NCI-H345 (cell line): ENCODE measurements around the gene BAIAP3.

Experiments used
- DNase-seq: peaks from one replicate; lab custom pipeline; 2025; lab: John Stamatoyannopoulos, UW

Gene BAIAP3

DNA sequence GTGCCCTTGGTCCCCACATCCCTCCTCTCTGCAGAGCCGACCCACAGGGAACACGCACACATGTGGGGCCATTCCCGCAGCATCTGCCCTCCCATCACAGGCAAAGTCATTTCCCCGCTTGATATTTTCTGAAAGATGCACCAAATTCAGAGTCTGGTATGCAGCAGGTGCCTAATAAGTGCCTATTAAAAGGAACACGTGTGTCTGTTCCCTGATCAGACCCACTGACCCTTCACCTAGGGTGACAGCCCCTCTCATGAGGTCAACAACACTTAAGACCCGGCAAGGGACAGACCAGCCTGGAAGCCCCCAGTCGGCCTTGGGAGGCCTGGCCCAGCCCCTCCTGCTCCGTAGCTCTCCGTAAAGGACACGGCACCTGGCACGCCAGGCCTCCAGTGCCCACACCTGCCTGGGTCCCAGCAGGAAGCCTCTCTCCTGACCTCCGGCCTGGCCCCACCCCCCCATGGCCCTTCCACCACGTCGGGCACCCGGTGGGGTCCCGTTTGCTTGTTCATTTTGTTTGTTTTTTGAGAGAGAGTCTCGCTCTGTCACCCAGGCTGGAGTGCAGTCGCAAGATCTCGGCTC is 61.0 kb downstream of the BAIAP3 start:
- DNase-seq = no peak

GRCh38 chr16:1395444-1396031 is 62.1 kb downstream of the BAIAP3 start:
- DNase-seq = no peak

GRCh38 chr16:1397779-1398178 is 64.3 kb downstream of the BAIAP3 start:
- no peak for DNase-seq

DNA sequence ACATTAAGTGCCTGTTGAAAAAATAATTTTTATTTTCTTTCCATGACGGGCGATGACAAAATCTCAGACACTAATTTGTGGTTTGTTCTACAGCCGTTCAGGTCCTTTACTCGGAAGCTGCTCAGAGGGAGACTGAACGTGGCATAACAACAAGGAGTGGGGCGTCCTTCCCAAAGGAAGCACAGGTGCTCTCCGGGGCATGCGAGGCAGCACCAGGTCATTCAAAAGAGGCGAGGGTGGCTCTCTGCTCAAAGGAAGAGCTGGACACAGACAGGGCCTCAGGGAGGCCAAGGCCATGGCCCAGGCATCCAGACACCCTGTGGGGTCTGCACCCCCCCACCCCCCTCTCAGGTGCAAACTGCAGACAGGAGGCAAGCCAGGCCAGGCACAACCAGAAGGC is 64.9 kb downstream of the BAIAP3 start:
- no peak for DNase-seq
